Liver (tissue), 9 donors: Measurements from ENCODE around the gene UCKL1. TPM values are rescaled to one million over a fixed set of nuclear protein-coding genes. Genes with fewer than 3 reads are reported as not detected.

ENCODE experiments used
- DNase-seq: peaks from one replicate; pipeline ENCODE4 v3.0.0-alpha.2; 2017; ENCODE audit warnings: low spot score
- H3K27ac ChIP-seq, 2 donors: one replicate each; pipeline ENCODE4 v1.7.0; 2013; ENCODE audit warnings: inconsistent platforms in 2 of 2, low read length in 2 of 2, control low read depth in 1 of 2, low read depth in 1 of 2, mild to moderate bottlenecking in 1 of 2
- H3K27me3 ChIP-seq, 4 donors: one replicate each; pipeline versions ENCODE4 v1.6.1 to v1.7.0; 2013; ENCODE audit warnings: low read length in 3 of 4, inconsistent platforms in 1 of 4, mild to moderate bottlenecking in 1 of 4, moderate library complexity in 1 of 4; ENCODE audit not compliant: control insufficient read depth in 4 of 4, insufficient read depth in 4 of 4
- H3K36me3 ChIP-seq, 4 donors: one replicate each; pipeline versions ENCODE4 v1.6.1 to v1.7.0; 2013; ENCODE audit warnings: low read length in 3 of 4, mild to moderate bottlenecking in 3 of 4, low read depth in 1 of 4, moderate library complexity in 1 of 4; ENCODE audit not compliant: control insufficient read depth in 4 of 4, insufficient read depth in 3 of 4
- H3K4me1 ChIP-seq, 4 donors: one replicate each; pipeline versions ENCODE4 v1.6.1 to v1.7.0; 2013; ENCODE audit warnings: low read length in 3 of 4, mild to moderate bottlenecking in 3 of 4, moderate library complexity in 1 of 4; ENCODE audit not compliant: control insufficient read depth in 4 of 4, insufficient read depth in 4 of 4
- H3K4me3 ChIP-seq, 3 donors: one replicate each; pipeline versions ENCODE4 v1.6.1 to v1.7.0; 2013; ENCODE audit warnings: low read length in 3 of 3, control low read depth in 1 of 3, low read depth in 1 of 3, mild to moderate bottlenecking in 1 of 3
- H3K9ac ChIP-seq, 2 donors: one replicate each; pipeline ENCODE4 v1.7.0; 2013; ENCODE audit warnings: low read length in 2 of 2, mild to moderate bottlenecking in 2 of 2, moderate library complexity in 2 of 2, control low read depth in 1 of 2, low read depth in 1 of 2
- H3K9me3 ChIP-seq, 4 donors: one replicate each; pipeline versions ENCODE4 v1.6.1 to v1.7.0; 2013; ENCODE audit warnings: low read length in 3 of 4; ENCODE audit not compliant: control insufficient read depth in 4 of 4
- EGR1 ChIP-seq, 2 donors: IDR thresholded peaks; 2 replicates each; pipeline ENCODE4 v1.6.1; 2016 to 2018; ENCODE audit warnings: antibody characterized with exemption in 2 of 2, low read depth in 2 of 2
- FOXA1 ChIP-seq: IDR thresholded peaks from 2 replicates; pipeline ENCODE4 v1.6.1; 2016; ENCODE audit warnings: antibody characterized with exemption
- FOXA2 ChIP-seq: IDR thresholded peaks from 2 replicates; pipeline ENCODE4 v1.6.1; 2016; ENCODE audit warnings: antibody characterized with exemption
- GABPA ChIP-seq, 2 donors: IDR thresholded peaks in 1 of 2; conservative IDR thresholded peaks in 1 of 2; 2 replicates each; pipeline ENCODE4 v1.6.1; 2016; ENCODE audit warnings: antibody characterized with exemption in 2 of 2, mild to moderate bottlenecking in 1 of 2, moderate library complexity in 1 of 2
- HNF4G ChIP-seq: IDR thresholded peaks from 2 replicates; pipeline ENCODE4 v1.6.1; 2016; ENCODE audit warnings: antibody characterized with exemption
- JUND ChIP-seq, 2 donors: IDR thresholded peaks; 2 replicates each; pipeline ENCODE4 v1.6.1; 2016; ENCODE audit warnings: antibody characterized with exemption in 2 of 2
- NR2F2 ChIP-seq: IDR thresholded peaks from 2 replicates; pipeline ENCODE4 v1.6.1; 2016; ENCODE audit warnings: antibody characterized with exemption
- RAD21 ChIP-seq, 2 donors: IDR thresholded peaks; 2 replicates each; pipeline ENCODE4 v1.6.1; 2016; ENCODE audit warnings: antibody characterized with exemption in 2 of 2, mild to moderate bottlenecking in 2 of 2
- SP1 ChIP-seq: IDR thresholded peaks from 2 replicates; pipeline ENCODE4 v1.6.1; 2018; ENCODE audit warnings: antibody characterized with exemption, mild to moderate bottlenecking
- YY1 ChIP-seq: IDR thresholded peaks from 2 replicates; pipeline ENCODE4 v1.6.1; 2016; ENCODE audit warnings: antibody characterized with exemption, mild to moderate bottlenecking
- WGBS: extraction: QIAGEN DNeasy Blood & Tissue Kit; methylation state at CpG from one replicate; pipeline ENCODE4 v1.1.7; 2013; 5-methylcytosine and 5-hydroxymethylcytosine counted together
- polyA plus RNA-seq, 2 donors: library from polyadenylated mRNA; stranded (reverse) in 1 of 2; unstranded in 1 of 2; fragments of 200-250 nt in 1 of 2; fragments of >200 nt in 1 of 2; fragmentation: Nextera tagmentation in 1 of 2; extraction: Ambion mirVana in 1 of 2; gene quantifications; one replicate each; pipeline versions ENCODE4 v1.2.1 to v1.2.3, GENCODE V29; 2013 to 2015
- total RNA-seq, 2 donors: library from RNA; depleted of rRNA; stranded (reverse); fragments of >200 nt; gene quantifications; one replicate each; pipeline ENCODE4 v1.2.3, GENCODE V29; 2014
- TF ChIP-seq, protein P1 (sequence below): IDR thresholded peaks from 2 replicates; pipeline ENCODE4 v1.6.1; 2016; ENCODE audit warnings: antibody characterized with exemption
- TF ChIP-seq, protein P2 (sequence below): IDR thresholded peaks from 2 replicates; pipeline ENCODE4 v1.6.1; 2016; ENCODE audit warnings: antibody characterized with exemption
- TF ChIP-seq, protein P3 (sequence below): IDR thresholded peaks from 2 replicates; pipeline ENCODE4 v1.6.1; 2016; ENCODE audit warnings: antibody characterized with exemption, mild to moderate bottlenecking
- TF ChIP-seq, protein P4 (sequence below): IDR thresholded peaks from 2 replicates; pipeline ENCODE4 v1.6.1; 2016; ENCODE audit warnings: antibody characterized with exemption
- donor health status: healthy.
- donor health status: healthy.
- donor health status: healthy.
- donor health status: healthy.
- donor health status: healthy.

Gene UCKL1
- total and polyA plus RNA-seq, 4 donors = 16.4 to 20.4 (median 18.3) TPM

DNA sequence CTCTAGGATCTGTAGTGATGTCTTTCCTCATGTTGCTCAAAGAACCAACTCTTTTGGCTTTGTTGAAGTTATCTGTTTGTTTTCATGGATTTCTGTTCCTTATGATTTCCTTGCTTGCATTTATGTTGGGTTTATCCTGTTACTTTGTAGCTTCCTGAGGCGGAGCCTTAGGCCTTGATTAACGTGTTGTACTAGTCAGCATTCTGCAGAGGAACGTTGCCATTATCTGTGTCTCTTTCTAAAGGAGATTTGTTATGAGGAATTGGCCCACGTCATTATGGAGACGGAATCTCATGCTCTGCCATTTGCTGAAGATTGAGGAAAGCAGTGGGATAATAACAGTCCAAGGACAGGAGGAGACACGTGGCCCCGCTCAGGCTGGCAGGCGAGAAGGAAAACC is 29.9 kb downstream of the UCKL1 start:
- no peaks in the 10 kb centered on the region for H3K9me3 ChIP-seq
- H3K9ac ChIP-seq = no peak overlapping the region
- no peak for DNase-seq
- TF ChIP-seq YY1 (no peak), EGR1 (IDR thresholded peaks at IDR 0.05; ENCODE audit: low read depth in 2 of 2) (no peak), HNF4G (no peak), JUND (IDR thresholded peaks at IDR 0.05) (no peak), RAD21 (IDR thresholded peaks at IDR 0.05) (no peak), FOXA1 (no peak), FOXA2 (no peak), NR2F2 (no peak)
- TF ChIP-seq, protein P1, sequence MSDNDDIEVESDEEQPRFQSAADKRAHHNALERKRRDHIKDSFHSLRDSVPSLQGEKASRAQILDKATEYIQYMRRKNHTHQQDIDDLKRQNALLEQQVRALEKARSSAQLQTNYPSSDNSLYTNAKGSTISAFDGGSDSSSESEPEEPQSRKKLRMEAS = no peak
- TF ChIP-seq, protein P2, sequence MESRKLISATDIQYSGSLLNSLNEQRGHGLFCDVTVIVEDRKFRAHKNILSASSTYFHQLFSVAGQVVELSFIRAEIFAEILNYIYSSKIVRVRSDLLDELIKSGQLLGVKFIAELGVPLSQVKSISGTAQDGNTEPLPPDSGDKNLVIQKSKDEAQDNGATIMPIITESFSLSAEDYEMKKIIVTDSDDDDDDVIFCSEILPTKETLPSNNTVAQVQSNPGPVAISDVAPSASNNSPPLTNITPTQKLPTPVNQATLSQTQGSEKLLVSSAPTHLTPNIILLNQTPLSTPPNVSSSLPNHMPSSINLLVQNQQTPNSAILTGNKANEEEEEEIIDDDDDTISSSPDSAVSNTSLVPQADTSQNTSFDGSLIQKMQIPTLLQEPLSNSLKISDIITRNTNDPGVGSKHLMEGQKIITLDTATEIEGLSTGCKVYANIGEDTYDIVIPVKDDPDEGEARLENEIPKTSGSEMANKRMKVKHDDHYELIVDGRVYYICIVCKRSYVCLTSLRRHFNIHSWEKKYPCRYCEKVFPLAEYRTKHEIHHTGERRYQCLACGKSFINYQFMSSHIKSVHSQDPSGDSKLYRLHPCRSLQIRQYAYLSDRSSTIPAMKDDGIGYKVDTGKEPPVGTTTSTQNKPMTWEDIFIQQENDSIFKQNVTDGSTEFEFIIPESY = no peak
- TF ChIP-seq, protein P3, sequence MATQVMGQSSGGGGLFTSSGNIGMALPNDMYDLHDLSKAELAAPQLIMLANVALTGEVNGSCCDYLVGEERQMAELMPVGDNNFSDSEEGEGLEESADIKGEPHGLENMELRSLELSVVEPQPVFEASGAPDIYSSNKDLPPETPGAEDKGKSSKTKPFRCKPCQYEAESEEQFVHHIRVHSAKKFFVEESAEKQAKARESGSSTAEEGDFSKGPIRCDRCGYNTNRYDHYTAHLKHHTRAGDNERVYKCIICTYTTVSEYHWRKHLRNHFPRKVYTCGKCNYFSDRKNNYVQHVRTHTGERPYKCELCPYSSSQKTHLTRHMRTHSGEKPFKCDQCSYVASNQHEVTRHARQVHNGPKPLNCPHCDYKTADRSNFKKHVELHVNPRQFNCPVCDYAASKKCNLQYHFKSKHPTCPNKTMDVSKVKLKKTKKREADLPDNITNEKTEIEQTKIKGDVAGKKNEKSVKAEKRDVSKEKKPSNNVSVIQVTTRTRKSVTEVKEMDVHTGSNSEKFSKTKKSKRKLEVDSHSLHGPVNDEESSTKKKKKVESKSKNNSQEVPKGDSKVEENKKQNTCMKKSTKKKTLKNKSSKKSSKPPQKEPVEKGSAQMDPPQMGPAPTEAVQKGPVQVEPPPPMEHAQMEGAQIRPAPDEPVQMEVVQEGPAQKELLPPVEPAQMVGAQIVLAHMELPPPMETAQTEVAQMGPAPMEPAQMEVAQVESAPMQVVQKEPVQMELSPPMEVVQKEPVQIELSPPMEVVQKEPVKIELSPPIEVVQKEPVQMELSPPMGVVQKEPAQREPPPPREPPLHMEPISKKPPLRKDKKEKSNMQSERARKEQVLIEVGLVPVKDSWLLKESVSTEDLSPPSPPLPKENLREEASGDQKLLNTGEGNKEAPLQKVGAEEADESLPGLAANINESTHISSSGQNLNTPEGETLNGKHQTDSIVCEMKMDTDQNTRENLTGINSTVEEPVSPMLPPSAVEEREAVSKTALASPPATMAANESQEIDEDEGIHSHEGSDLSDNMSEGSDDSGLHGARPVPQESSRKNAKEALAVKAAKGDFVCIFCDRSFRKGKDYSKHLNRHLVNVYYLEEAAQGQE = no peak
- TF ChIP-seq, protein P4, sequence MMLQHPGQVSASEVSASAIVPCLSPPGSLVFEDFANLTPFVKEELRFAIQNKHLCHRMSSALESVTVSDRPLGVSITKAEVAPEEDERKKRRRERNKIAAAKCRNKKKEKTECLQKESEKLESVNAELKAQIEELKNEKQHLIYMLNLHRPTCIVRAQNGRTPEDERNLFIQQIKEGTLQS = no peak
- WGBS = 84% methylated on average over 8 of the region's 8 CpGs
- H3K4me1 ChIP-seq = no peaks in the 10 kb centered on the region
- H3K4me3 ChIP-seq = no peak overlapping the region
- H3K36me3 ChIP-seq = peaks cover 7 to 33% (median 21%) of the 10 kb centered on the region in 4 donors
- H3K27me3 ChIP-seq = no peaks in the 10 kb centered on the region
- no peak overlapping the region for H3K27ac ChIP-seq

DNA sequence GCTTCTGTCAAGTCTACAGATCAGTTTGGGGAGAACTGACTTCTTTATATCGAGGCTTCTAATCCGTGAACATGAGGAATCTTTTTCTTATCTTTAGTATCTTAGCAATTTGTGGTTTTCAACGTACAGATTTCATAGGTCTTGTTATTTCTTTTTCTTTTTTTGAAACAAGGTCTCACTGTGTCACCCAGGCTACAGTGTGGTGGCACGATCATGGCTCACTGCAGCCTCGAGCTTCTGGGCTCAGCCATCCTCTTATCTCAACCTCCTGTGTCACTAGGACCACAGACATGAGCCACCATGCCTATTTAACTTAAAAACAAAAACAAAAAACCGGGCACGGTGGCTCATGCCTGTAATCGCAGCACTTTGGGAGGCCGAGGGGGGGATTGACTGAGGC is 32.0 kb downstream of the UCKL1 start:
- peaks cover 7 to 23% (median 15%) of the 10 kb centered on the region in 4 donors for H3K36me3 ChIP-seq

DNA sequence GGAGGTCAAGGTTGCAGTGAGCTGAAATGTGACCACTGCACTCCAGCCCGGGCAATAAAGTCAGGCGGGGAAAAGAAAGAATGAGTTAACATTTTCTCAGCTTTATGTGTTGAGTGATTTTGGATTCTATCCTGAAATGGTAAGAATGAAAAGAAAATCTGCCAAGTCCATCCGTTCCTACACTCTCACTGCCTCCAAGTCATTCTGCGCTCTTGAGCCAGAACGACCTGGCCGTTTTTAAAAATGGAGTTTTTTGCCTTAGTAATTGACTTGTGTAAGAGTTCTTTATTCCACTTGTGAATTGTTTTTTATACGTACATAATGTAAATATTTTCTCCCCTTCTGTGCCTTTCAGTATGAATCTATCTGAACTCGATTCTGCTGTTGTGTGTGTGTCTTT is 32.6 kb downstream of the UCKL1 start:
- Histone ChIP-seq H3K4me1 (no peaks in the 10 kb centered on the region), H3K9ac (no peak overlapping the region), H3K4me3 (no peak overlapping the region), H3K36me3 (peaks cover 7 to 20% (median 10%) of the 10 kb centered on the region in 4 donors), H3K27ac (no peak overlapping the region), H3K9me3 (no peaks in the 10 kb centered on the region), H3K27me3 (no peaks in the 10 kb centered on the region)
- DNase-seq = no peak
- TF ChIP-seq, protein P2 = no peak
- TF ChIP-seq HNF4G (no peak), EGR1 (IDR thresholded peaks at IDR 0.05; ENCODE audit: low read depth in 2 of 2) (no peak), SP1 (no peak), GABPA (IDR thresholded peaks at IDR 0.05 in 1 of 2, conservative IDR thresholded peaks at IDR 0.05 in 1 of 2) (no peak), RAD21 (IDR thresholded peaks at IDR 0.05) (no peak)
- TF ChIP-seq, protein P3 = no peak
- 92% methylated on average over 8 of the region's 8 CpGs for WGBS

More for the DNA sequence above, 32.0 kb downstream of the UCKL1 start:
- Histone ChIP-seq H3K4me3 (no peak overlapping the region), H3K27me3 (no peaks in the 10 kb centered on the region), H3K9ac (no peak overlapping the region), H3K9me3 (no peaks in the 10 kb centered on the region), H3K4me1 (no peaks in the 10 kb centered on the region), H3K27ac (no peak overlapping the region)
- 90% methylated on average over 9 of the region's 9 CpGs for WGBS
- DNase-seq = no peak
- no peak for TF ChIP-seq GABPA (IDR thresholded peaks at IDR 0.05 in 1 of 2, conservative IDR thresholded peaks at IDR 0.05 in 1 of 2)
